Calu3 (cell line): ENCODE measurements around the gene SLC25A34. TPM values are rescaled to one million over a fixed set of nuclear protein-coding genes. Genes with fewer than 3 reads are reported as not detected.

Experiments
- BruUV-seq: library from RNA; stranded (reverse); fragments of 400-500 nt; replicated peaks from 2 replicates; lab custom pipeline; 2021; lab: Mats Ljungman, UMichigan
- CTCF ChIA-PET: fragments of 300-600 bp; sonication (Branson Sonifier 250); formaldehyde crosslinking; loops from one replicate; lab custom pipeline; 2022; ENCODE audit warnings: antibody characterized with exemption; lab: Charles Lee
- DNase-seq: peaks from one replicate; pipeline ENCODE4 v3.0.0; 2022
- H3K27ac Mint-ChIP-seq: one replicate; pipeline ENCODE4 v1.8.0; 2022; ENCODE audit warnings: mixed read lengths; ENCODE audit not compliant: unreplicated experiment
- H3K27me3 Mint-ChIP-seq: one replicate; pipeline ENCODE4 v1.8.0; 2022; ENCODE audit warnings: mixed read lengths; ENCODE audit not compliant: unreplicated experiment
- H3K36me3 Mint-ChIP-seq: one replicate; pipeline ENCODE4 v1.8.0; 2022; ENCODE audit warnings: mild to moderate bottlenecking, moderate library complexity, mixed read lengths; ENCODE audit not compliant: insufficient read depth, unreplicated experiment
- H3K4me1 Mint-ChIP-seq: one replicate; pipeline ENCODE4 v1.8.0; 2022; ENCODE audit warnings: mild to moderate bottlenecking, low read depth, mixed read lengths; ENCODE audit not compliant: unreplicated experiment
- H3K4me3 Mint-ChIP-seq: one replicate; pipeline ENCODE4 v1.8.0; 2022; ENCODE audit warnings: mild to moderate bottlenecking, low read depth, moderate library complexity, mixed read lengths; ENCODE audit not compliant: unreplicated experiment
- H3K9me3 Mint-ChIP-seq: one replicate; pipeline ENCODE4 v1.8.0; 2022; ENCODE audit warnings: low read depth, mixed read lengths; ENCODE audit not compliant: unreplicated experiment
- CTCF ChIP-seq: fragments of 200-600 bp; IDR thresholded peaks from one replicate; pipeline ENCODE4 v1.8.0; 2022; ENCODE audit warnings: antibody characterized with exemption; ENCODE audit not compliant: unreplicated experiment
- intact Hi-C: fragments of 100-400 bp; cut with micrococcal nuclease; formaldehyde crosslinking; loops from one replicate; pipeline ENCODE4 v1.10.0; 2022; ENCODE audit not compliant: unreplicated experiment
- total RNA-seq: library from RNA; stranded (reverse); gene quantifications from 2 replicates; pipeline ENCODE4 v1.2.3, GENCODE V29; 2022

Gene SLC25A34
- total RNA-seq, 1 experiment from 2014 or later = 0.68 TPM

DNA sequence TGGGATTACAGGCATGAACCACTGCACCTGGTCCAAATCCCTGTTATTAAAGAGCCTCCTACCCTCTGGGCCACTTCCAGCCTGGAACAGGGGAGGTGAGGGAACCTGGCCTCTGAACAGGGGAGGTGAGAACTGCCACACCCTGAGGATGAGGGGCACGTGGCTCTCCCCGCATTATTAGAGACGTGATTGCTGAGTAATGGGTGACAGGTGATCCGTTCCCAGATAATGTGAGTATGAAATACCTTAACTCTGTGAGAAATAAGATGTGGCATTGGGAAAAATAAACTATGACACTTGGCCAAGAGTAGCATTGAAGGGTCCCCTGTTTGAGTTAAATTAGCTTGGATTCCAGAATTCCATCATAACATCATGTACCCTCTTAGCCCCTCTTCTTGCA lies 13.6 kb upstream of the SLC25A34 start:
- intact Hi-C loops = no loop called here
- Mint-ChIP-seq H3K4me1 (no peaks in the 10 kb centered on the region), H3K4me3 (no peak overlapping the region), H3K27me3 (no peaks in the 10 kb centered on the region), H3K27ac (no peak overlapping the region), H3K36me3 (peaks cover 17% of the 10 kb centered on the region), H3K9me3 (no peaks in the 10 kb centered on the region)
- CTCF ChIA-PET = no interaction called here
- DNase-seq = no peak
- no peak for TF ChIP-seq CTCF
- no TSS peak for BruUV-seq

DNA sequence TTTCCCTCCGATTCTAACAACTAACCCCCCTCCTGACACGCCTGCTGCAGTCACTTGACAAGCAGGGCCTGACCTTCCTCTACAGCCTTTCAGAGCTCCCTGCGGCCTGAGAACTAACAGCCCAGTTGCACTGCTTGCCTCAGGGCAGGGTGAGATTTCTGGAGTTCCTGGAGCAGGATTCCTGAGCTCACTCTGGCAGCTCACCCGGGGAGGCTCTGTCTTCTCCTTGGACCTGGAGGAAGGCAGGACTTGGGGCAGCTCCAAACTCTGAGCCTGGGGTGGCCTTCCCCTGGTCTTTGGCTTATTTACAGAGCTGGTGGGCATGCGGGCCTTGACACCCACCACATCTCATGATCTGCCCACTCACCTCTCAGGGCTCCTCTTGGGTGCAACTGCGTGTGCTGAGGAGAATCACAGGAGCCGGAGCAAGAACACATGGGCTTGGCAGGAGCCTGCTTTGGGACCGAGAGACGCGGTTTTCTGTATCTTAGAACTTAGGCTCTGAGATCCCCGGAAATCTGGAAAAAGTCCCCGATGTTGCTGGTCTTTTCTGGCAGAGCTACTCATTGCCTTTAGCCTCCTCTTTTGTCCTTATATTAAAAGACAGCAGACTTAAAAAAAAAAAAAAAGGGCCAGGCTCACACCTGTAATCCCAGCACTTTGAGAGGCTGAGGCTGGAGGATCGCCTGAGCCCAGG lies 13.1 kb upstream of the SLC25A34 start:
- Mint-ChIP-seq H3K4me1 (no peaks in the 10 kb centered on the region), H3K27me3 (no peaks in the 10 kb centered on the region), H3K36me3 (peaks cover 20% of the 10 kb centered on the region), H3K27ac (no peak overlapping the region), H3K4me3 (no peak overlapping the region), H3K9me3 (no peaks in the 10 kb centered on the region)
- intact Hi-C loops = no loop called here
- DNase-seq = no peak
- BruUV-seq = no TSS peak
- no peak for TF ChIP-seq CTCF
- CTCF ChIA-PET = no interaction called here

DNA sequence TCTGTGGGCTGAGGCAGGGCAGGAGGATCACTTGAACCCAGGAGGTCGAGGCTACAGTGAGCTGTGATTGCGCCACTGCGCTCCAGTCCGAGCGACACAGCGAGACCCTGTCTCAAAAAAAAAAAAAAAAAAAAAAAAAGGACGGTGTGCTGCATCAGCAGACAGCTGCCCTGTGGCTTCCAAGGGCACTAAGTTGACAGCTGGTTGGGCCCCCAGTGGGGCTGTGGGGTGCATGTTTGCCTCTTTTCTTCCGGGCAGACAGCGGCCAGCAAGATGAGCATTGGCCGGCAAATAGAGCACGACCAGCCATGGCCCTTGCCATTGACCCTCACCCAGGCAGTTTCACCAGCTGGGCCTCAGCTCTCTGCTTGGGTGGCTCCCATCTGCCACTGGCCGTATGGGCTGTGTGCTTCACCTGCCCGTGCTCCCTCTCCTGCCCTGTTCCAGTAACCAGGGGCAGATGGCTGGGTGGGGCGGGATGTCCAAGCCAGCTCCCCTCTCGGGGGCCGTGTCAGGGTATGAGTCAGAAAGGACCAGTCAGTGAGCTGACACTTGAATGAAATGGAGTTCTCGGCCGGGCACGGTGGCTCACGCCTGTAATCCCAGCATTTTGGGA lies 12.3 kb upstream of the SLC25A34 start:
- CTCF ChIA-PET = no interaction called here
- BruUV-seq = no TSS peak
- Mint-ChIP-seq H3K4me3 (no peak overlapping the region), H3K36me3 (peaks cover 20% of the 10 kb centered on the region), H3K27ac (no peak overlapping the region), H3K4me1 (no peaks in the 10 kb centered on the region), H3K9me3 (no peaks in the 10 kb centered on the region), H3K27me3 (no peaks in the 10 kb centered on the region)
- DNase-seq = no peak
- intact Hi-C loops = no loop called here
- TF ChIP-seq CTCF = no peak

DNA sequence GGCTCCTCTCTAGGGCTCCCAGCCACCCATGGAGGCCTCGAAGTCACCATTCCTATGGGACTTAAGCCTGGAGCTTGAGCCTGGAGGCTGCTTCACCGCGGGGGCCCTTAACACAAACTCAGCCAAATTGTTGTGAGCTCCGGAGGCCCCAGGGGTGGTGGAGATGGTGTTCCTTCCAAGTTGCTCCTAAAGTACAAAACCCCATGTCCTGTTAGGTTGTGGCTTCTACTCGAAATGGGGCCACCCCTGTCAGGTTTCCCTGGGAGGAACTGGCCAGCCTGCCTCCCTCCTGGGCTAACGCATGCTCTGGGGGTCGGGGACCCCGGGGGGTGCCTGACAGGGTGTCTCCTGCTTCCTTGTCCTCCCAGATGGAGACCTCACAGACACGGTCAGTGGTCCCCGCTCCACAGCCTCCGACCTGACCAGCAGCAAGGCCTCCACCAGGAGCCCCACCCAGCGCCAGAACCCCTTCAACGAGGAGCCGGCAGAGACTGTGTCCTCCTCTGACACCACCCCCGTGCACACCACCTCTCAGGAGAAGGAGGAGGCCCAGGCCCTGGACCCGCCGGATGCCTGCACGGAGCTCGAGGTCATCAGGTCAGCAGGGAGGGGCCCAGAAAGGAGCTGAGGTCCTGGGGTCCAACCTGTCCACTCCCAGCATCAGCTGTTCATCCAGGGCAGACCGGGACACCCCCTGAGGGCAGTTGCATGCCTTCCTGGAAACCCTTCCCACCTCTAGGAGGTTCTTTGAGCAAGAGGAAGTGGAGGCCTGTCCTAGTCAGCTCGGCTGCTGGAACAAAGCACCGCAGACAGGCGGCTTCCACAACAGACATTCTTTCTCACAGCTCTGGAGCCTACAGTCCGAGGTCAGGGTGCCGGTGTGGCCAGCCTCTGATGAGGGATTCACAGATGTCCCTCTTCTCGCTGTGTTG lies 10.8 kb upstream of the SLC25A34 start:
- H3K36me3 Mint-ChIP-seq = peaks cover 13% of the 10 kb centered on the region
- no peak overlapping the region for H3K4me3 Mint-ChIP-seq
- no peak for TF ChIP-seq CTCF
- no peaks in the 10 kb centered on the region for H3K4me1 Mint-ChIP-seq
- DNase-seq = no peak
- intact Hi-C loops = no loop called here
- no peaks in the 10 kb centered on the region for H3K27me3 Mint-ChIP-seq
- no peak overlapping the region for H3K27ac Mint-ChIP-seq
- H3K9me3 Mint-ChIP-seq = no peaks in the 10 kb centered on the region
- CTCF ChIA-PET = no interaction called here
- no TSS peak for BruUV-seq
